Prostate gland (tissue), 2 donors: Measurements from ENCODE around the gene MT1F.

Experiments used
- CTCF ChIP-seq, 4 experiments: fragments of 200-600 bp in 2 of 4; fragments of 450-650 bp in 2 of 4; sonication (generic) in 2 of 4; IDR thresholded peaks; 1 replicate in 3 of 4; 2 replicates in 1 of 4; pipeline ENCODE4 v1.5.1; 2016 to 2019; ENCODE audit warnings: antibody characterized with exemption in 4 of 4, mild to moderate bottlenecking in 2 of 4, moderate library complexity in 2 of 4
- POLR2A ChIP-seq: fragments of 450-650 bp; IDR thresholded peaks from one replicate; pipeline ENCODE4 v1.6.1; 2016; ENCODE audit warnings: antibody characterized with exemption, mild to moderate bottlenecking
- POLR2AphosphoS5 ChIP-seq: sonication (generic); formaldehyde crosslinking; IDR thresholded peaks from one replicate; pipeline ENCODE4 v1.6.1; 2017; ENCODE audit warnings: antibody characterized with exemption

GRCh38 chr16:56645311-56645710 lies 12.4 kb upstream of the MT1F start:
- TF ChIP-seq POLR2A = no peak
- no peak for TF ChIP-seq CTCF (IDR thresholded peaks at IDR 0.05)
- TF ChIP-seq POLR2AphosphoS5 = no peak
